WTC11 (cell line): Measurements from ENCODE around the gene CHIT1.

Experiments used
- CTCF ChIP-seq: fragments of 200-600 bp; IDR thresholded peaks from 2 replicates; pipeline ENCODE4 v1.8.0; 2022; ENCODE audit warnings: antibody characterized with exemption
- E2F4 ChIP-seq: sonication (generic); formaldehyde crosslinking; IDR thresholded peaks from 2 replicates; pipeline ENCODE4 v1.8.1; 2022; ENCODE audit warnings: low read depth, mild to moderate bottlenecking, moderate library complexity, missing genetic modification reagents, borderline replicate concordance
- ERG ChIP-seq: fragments of 250-450 bp; sonication (Bioruptor Pico); IDR thresholded peaks from 2 replicates; pipeline ENCODE4 v1.8.0; 2021; ENCODE audit warnings: mild to moderate bottlenecking
- FOXJ3 ChIP-seq: sonication (generic); formaldehyde crosslinking; IDR thresholded peaks from 2 replicates; pipeline ENCODE4 v1.9.0; 2021; ENCODE audit warnings: missing genetic modification reagents, mild to moderate bottlenecking, borderline replicate concordance
- GABPB1 ChIP-seq: sonication (generic); formaldehyde crosslinking; IDR thresholded peaks from 2 replicates; pipeline ENCODE4 v1.8.1; 2023; ENCODE audit warnings: mild to moderate bottlenecking, missing genetic modification reagents
- STAT6 ChIP-seq: sonication (generic); formaldehyde crosslinking; conservative IDR thresholded peaks from 2 replicates; pipeline ENCODE4 v1.8.1; 2023; ENCODE audit warnings: mild to moderate bottlenecking, low read depth, missing genetic modification reagents, moderate library complexity
- ZBTB43 ChIP-seq: sonication (generic); formaldehyde crosslinking; IDR thresholded peaks from 2 replicates; pipeline ENCODE4 v1.8.1; 2023; ENCODE audit warnings: mild to moderate bottlenecking, missing genetic modification reagents
- ZNF416 ChIP-seq: fragments of 250-450 bp; sonication (Bioruptor Pico); IDR thresholded peaks from 2 replicates; pipeline ENCODE4 v1.9.0; 2021; ENCODE audit warnings: mild to moderate bottlenecking, inconsistent platforms

GRCh38 chr1:203185585-203185984, 43.9 kb downstream of the CHIT1 start:
- no peak for TF ChIP-seq E2F4 (CRISPR knock-in tag)
- no peak for TF ChIP-seq STAT6 (CRISPR knock-in tag)
- no peak for TF ChIP-seq CTCF
- TF ChIP-seq ZNF416 (CRISPR knock-in tag), result no peak
- no peak for TF ChIP-seq ERG (CRISPR knock-in tag)
- no peak for TF ChIP-seq ZBTB43 (CRISPR knock-in tag)
- TF ChIP-seq FOXJ3 (CRISPR knock-in tag), result no peak
- no peak for TF ChIP-seq GABPB1 (CRISPR knock-in tag)
